GM12878 (cell line): ENCODE data around the gene ALG11. TPM values are rescaled to one million over a fixed set of nuclear protein-coding genes. Genes with fewer than 3 reads are reported as not detected.

Experiments
- ATAC-seq: fragments of 200-7000 bp; cut with Tn5 transposase; 3 replicates; pipeline ENCODE4 v1.9.1; 2020; ENCODE audit warnings: mild to moderate bottlenecking, moderate library complexity
- BruUV-seq: library from RNA; stranded (reverse); fragments of 400-500 nt; replicated peaks from 2 replicates; lab custom pipeline; 2021; lab: Mats Ljungman, UMichigan
- CTCF ChIA-PET: fragments of 300-600 bp; sonication (Branson Sonifier 250); formaldehyde crosslinking; extraction: SDS; loops from one replicate; lab custom pipeline; 2021; ENCODE audit warnings: inconsistent platforms; lab: Yijun Ruan, JAX
- POLR2A ChIA-PET: fragments of 350-600 bp; formaldehyde crosslinking; extraction: SDS; loops from one replicate; lab custom pipeline; 2021; ENCODE audit warnings: inconsistent platforms; lab: Charles Lee
- RAD21 ChIA-PET: fragments of 300-600 bp; sonication (Branson Sonifier 250); formaldehyde crosslinking; loops from one replicate; lab custom pipeline; 2023; ENCODE audit warnings: antibody characterized with exemption; ENCODE audit not compliant: unreplicated experiment; lab: Charles Lee
- SMC1A ChIA-PET: fragments of 300-600 bp; sonication (Branson Sonifier 250); formaldehyde crosslinking; loops from one replicate; lab custom pipeline; 2023; ENCODE audit not compliant: unreplicated experiment, uncharacterized antibody; lab: Charles Lee
- DNase-seq: peaks from one replicate; pipeline ENCODE4 v3.0.0-alpha.2; 2011; ENCODE audit warnings: low read depth, low spot score
- FAIRE-seq: peaks from 3 replicates; lab custom pipeline; 2011; peaks lifted over from hg19 to GRCh38; lab: Jason Lieb, UNC
- H2AFZ ChIP-seq: 2 replicates; pipeline ENCODE4 v1.6.0; 2011; ENCODE audit warnings: low read depth, low read length, control low read depth; ENCODE audit not compliant: control insufficient read depth
- H3K27ac ChIP-seq: 2 replicates; pipeline ENCODE4 v1.5.1; 2011; ENCODE audit warnings: control low read depth; ENCODE audit not compliant: control insufficient read depth, insufficient read depth
- H3K27me3 ChIP-seq, 2 experiments: replicated peaks in 1 of 2; 2 replicates each; pipeline versions ENCODE4 v1.6.0 to v1.6.1; 2011; ENCODE audit warnings: low read length in 1 of 2; ENCODE audit not compliant: control insufficient read depth in 2 of 2, insufficient read depth in 2 of 2
- H3K36me3 ChIP-seq, 2 experiments: 2 replicates each; pipeline ENCODE4 v1.5.1; 2011; ENCODE audit warnings: low read length in 1 of 2; ENCODE audit not compliant: control insufficient read depth in 2 of 2, insufficient read depth in 2 of 2
- H3K4me1 ChIP-seq: 2 replicates; pipeline ENCODE4 v1.6.1; 2011; ENCODE audit warnings: mild to moderate bottlenecking, low read length, moderate library complexity, mixed read lengths; ENCODE audit not compliant: control insufficient read depth, insufficient read depth
- H3K4me2 ChIP-seq: 2 replicates; pipeline ENCODE4 v1.6.0; 2011; ENCODE audit warnings: control low read depth; ENCODE audit not compliant: control insufficient read depth, insufficient read depth
- H3K4me3 ChIP-seq: fragments of 200-600 bp; sonication (generic); 2 replicates; pipeline ENCODE4 v1.5.1; 2016
- H3K79me2 ChIP-seq: 2 replicates; pipeline ENCODE4 v1.6.0; 2011; ENCODE audit warnings: low read length; ENCODE audit not compliant: control insufficient read depth, insufficient read depth
- H3K9ac ChIP-seq: 2 replicates; pipeline ENCODE4 v1.8.0; 2011; ENCODE audit warnings: low read length, control low read depth, mixed read lengths; ENCODE audit not compliant: control insufficient read depth, insufficient read depth
- H3K9me3 ChIP-seq: replicated peaks from 3 replicates; pipeline ENCODE4 v1.5.1; 2011; ENCODE audit warnings: mild to moderate bottlenecking, low read length; ENCODE audit not compliant: control insufficient read depth, insufficient read depth
- H4K20me1 ChIP-seq: 2 replicates; pipeline ENCODE4 v1.6.0; 2011; ENCODE audit not compliant: control insufficient read depth, insufficient read depth
- FOS ChIP-seq: IDR thresholded peaks from 3 replicates; pipeline ENCODE4 v1.6.1; 2011; ENCODE audit warnings: borderline replicate concordance; ENCODE audit not compliant: insufficient read length; ENCODE audit errors: extremely low read depth
- GABPA ChIP-seq: IDR thresholded peaks from 2 replicates; pipeline ENCODE4 v1.6.1; 2014; ENCODE audit warnings: antibody characterized with exemption, low read depth, mild to moderate bottlenecking, inconsistent platforms
- GATAD2B ChIP-seq: fragments of 450-650 bp; conservative IDR thresholded peaks from 2 replicates; pipeline ENCODE4 v1.6.1; 2017; ENCODE audit warnings: low read depth, mild to moderate bottlenecking, moderate library complexity
- KLF5 ChIP-seq: fragments of 450-650 bp; IDR thresholded peaks from 2 replicates; pipeline ENCODE4 v1.6.1; 2014; ENCODE audit warnings: mild to moderate bottlenecking; ENCODE audit not compliant: partially characterized antibody
- MTA2 ChIP-seq: fragments of 450-650 bp; IDR thresholded peaks from 2 replicates; pipeline ENCODE4 v1.6.1; 2016; ENCODE audit warnings: low read depth, mild to moderate bottlenecking, moderate library complexity
- MYB ChIP-seq: fragments of 150-350 bp; IDR thresholded peaks from 2 replicates; pipeline ENCODE4 v1.6.1; 2014; ENCODE audit warnings: mild to moderate bottlenecking, low read depth, low read length, borderline replicate concordance
- RUNX3 ChIP-seq: IDR thresholded peaks from 2 replicates; pipeline ENCODE4 v1.6.1; 2012; ENCODE audit warnings: low read length, inconsistent platforms
- SMAD1 ChIP-seq: fragments of 450-650 bp; IDR thresholded peaks from 2 replicates; pipeline ENCODE4 v1.6.1; 2018; ENCODE audit warnings: mild to moderate bottlenecking, low read depth; ENCODE audit not compliant: partially characterized antibody
- WGBS: methylation state at CpG from one replicate; pipeline ENCODE4 v1.1.6; 2016; ENCODE audit warnings: low lambda C conversion rate; ENCODE audit not compliant: insufficient replicate concordance, insufficient coverage; ENCODE audit errors: missing lambda C conversion rate; 5-methylcytosine and 5-hydroxymethylcytosine counted together
- in situ Hi-C: fragments of 300-500 bp; cut with MboI; formaldehyde crosslinking; loops from 9 replicates; pipeline ENCODE4 v1.14.3; 2018; ENCODE audit warnings: mixed read lengths
- intact Hi-C: fragments of 100-400 bp; cut with micrococcal nuclease; formaldehyde crosslinking; loops from one replicate; pipeline ENCODE4 v1.14.2; 2022; ENCODE audit not compliant: unreplicated experiment
- polyA plus RNA-seq, 11 experiments: library from polyadenylated mRNA; depleted of rRNA in 4 of 11; unstranded in 6 of 11; stranded (reverse) in 5 of 11; fragments of >200 nt; fragmentation: Nextera tagmentation in 4 of 11; fragmentation: Illumina TruSeq in 1 of 11; extraction: Ambion mirVana in 4 of 11; extraction: Trizol in 1 of 11; gene quantifications; 1 replicate in 1 of 11; 2 replicates in 10 of 11; pipeline versions ENCODE4 v1.2.1 to v1.2.3, GENCODE V29; 2011 to 2016; ENCODE audit warnings: inconsistent platforms in 2 of 11, missing spikeins in 2 of 11, low read depth in 1 of 11
- total RNA-seq, 4 experiments: library from RNA; depleted of rRNA in 3 of 4; stranded (reverse); fragments of >200 nt in 3 of 4; fragmentation: Illumina TruSeq in 1 of 4; extraction: Trizol in 1 of 4; gene quantifications; 2 replicates each; pipeline versions ENCODE4 v1.2.1 to v1.2.3, GENCODE V29; 2013 to 2021
- TF ChIP-seq, protein P1 (sequence below): IDR thresholded peaks from 2 replicates; pipeline ENCODE4 v1.6.1; 2012; ENCODE audit warnings: low read depth, low read length, improper control_type of control experiment
- TF ChIP-seq, protein P2 (sequence below), 3 experiments: IDR thresholded peaks in 2 of 3; conservative IDR thresholded peaks in 1 of 3; 2 replicates each; pipeline ENCODE4 v1.5.1; 2011; ENCODE audit warnings: low read depth in 3 of 3, low read length in 3 of 3, mild to moderate bottlenecking in 3 of 3, control low read depth in 2 of 3, moderate library complexity in 2 of 3, inconsistent platforms in 1 of 3, mixed read lengths in 1 of 3; ENCODE audit not compliant: control insufficient read depth in 2 of 3, insufficient read depth in 1 of 3; ENCODE audit errors: extremely low read depth in 1 of 3
- TF ChIP-seq, protein P3 (sequence below): IDR thresholded peaks from 2 replicates; pipeline ENCODE4 v1.6.1; 2012; ENCODE audit warnings: low read length, inconsistent platforms
- TF ChIP-seq, protein P4 (sequence below): IDR thresholded peaks from 2 replicates; pipeline ENCODE4 v1.6.1; 2011; ENCODE audit warnings: borderline replicate concordance, low read depth, mild to moderate bottlenecking, moderate library complexity, low read length; ENCODE audit not compliant: insufficient read depth, poor library complexity, severe bottlenecking

The ALG11 gene
- total and polyA plus RNA-seq, 10 of the 15 experiments (the other 5 are each of a cell fraction or from before 2014, with no cell fraction given): 8.4 to 27.7 (median 15.6) TPM

DNA sequence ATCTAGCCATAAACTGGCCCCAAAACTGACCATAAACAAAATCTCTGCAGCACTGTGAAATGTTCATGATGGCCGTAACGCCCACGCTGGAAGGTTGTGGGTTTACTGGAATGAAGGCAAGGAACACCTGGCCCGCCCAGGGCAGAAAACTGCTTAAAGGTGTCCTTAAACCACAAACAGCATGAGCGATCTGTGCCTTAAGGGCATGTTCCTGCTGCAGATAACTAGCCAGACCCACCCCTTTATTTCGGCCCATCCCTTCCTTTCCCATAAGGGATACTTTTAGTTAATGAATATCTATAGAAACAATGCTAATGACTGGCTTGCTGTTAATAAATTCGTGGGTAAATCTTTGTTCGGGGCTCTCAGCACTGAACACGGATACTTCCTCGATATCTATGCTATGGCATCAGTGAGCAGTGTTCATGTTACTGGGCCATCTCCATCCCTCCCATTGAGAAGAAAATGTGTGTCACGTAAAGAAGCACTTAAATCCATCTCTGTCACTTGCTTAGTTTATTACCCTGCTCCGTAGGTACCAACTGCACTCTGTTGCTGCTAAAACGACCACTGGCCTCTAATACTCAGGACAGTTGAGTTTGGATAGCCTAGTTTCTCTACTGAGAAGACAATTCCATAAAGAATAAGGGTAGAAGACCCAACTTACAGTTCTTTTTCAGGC, 6.2 kb upstream of the ALG11 start:
- no peaks in the 10 kb centered on the region for H4K20me1 ChIP-seq
- no peaks in the 10 kb centered on the region; the same call in 1 of the 2 replicates for H3K4me1 ChIP-seq
- ChIA-PET POLR2A (no interaction called here), CTCF (no interaction called here)
- H3K9me3 ChIP-seq: no peaks in the 10 kb centered on the region
- DNase-seq (no peak), FAIRE-seq (no peak)
- H3K27ac ChIP-seq: no peak overlapping the region
- in situ Hi-C loops: no loop called here
- H3K79me2 ChIP-seq: no peaks in the 10 kb centered on the region
- no peak overlapping the region for H3K4me3 ChIP-seq
- TF ChIP-seq MYB (no peak), SMAD1 (no peak), MTA2 (no peak), GATAD2B (no peak), RUNX3 (no peak), FOS (no peak), KLF5 (no peak), GABPA (no peak)
- TF ChIP-seq, protein P1, sequence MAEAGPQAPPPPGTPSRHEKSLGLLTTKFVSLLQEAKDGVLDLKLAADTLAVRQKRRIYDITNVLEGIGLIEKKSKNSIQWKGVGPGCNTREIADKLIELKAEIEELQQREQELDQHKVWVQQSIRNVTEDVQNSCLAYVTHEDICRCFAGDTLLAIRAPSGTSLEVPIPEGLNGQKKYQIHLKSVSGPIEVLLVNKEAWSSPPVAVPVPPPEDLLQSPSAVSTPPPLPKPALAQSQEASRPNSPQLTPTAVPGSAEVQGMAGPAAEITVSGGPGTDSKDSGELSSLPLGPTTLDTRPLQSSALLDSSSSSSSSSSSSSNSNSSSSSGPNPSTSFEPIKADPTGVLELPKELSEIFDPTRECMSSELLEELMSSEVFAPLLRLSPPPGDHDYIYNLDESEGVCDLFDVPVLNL: no peak
- TF ChIP-seq, protein P2, sequence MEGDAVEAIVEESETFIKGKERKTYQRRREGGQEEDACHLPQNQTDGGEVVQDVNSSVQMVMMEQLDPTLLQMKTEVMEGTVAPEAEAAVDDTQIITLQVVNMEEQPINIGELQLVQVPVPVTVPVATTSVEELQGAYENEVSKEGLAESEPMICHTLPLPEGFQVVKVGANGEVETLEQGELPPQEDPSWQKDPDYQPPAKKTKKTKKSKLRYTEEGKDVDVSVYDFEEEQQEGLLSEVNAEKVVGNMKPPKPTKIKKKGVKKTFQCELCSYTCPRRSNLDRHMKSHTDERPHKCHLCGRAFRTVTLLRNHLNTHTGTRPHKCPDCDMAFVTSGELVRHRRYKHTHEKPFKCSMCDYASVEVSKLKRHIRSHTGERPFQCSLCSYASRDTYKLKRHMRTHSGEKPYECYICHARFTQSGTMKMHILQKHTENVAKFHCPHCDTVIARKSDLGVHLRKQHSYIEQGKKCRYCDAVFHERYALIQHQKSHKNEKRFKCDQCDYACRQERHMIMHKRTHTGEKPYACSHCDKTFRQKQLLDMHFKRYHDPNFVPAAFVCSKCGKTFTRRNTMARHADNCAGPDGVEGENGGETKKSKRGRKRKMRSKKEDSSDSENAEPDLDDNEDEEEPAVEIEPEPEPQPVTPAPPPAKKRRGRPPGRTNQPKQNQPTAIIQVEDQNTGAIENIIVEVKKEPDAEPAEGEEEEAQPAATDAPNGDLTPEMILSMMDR (IDR thresholded peaks at IDR 0.05 in 2 of 3, conservative IDR thresholded peaks at IDR 0.05 in 1 of 3; ENCODE audit: control insufficient read depth in 2 of 3, extremely low read depth in 1 of 3, insufficient read depth in 1 of 3, low read depth in 3 of 3, low read length in 3 of 3): no peak
- TF ChIP-seq, protein P3, sequence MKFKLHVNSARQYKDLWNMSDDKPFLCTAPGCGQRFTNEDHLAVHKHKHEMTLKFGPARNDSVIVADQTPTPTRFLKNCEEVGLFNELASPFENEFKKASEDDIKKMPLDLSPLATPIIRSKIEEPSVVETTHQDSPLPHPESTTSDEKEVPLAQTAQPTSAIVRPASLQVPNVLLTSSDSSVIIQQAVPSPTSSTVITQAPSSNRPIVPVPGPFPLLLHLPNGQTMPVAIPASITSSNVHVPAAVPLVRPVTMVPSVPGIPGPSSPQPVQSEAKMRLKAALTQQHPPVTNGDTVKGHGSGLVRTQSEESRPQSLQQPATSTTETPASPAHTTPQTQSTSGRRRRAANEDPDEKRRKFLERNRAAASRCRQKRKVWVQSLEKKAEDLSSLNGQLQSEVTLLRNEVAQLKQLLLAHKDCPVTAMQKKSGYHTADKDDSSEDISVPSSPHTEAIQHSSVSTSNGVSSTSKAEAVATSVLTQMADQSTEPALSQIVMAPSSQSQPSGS: no peak
- TF ChIP-seq, protein P4, sequence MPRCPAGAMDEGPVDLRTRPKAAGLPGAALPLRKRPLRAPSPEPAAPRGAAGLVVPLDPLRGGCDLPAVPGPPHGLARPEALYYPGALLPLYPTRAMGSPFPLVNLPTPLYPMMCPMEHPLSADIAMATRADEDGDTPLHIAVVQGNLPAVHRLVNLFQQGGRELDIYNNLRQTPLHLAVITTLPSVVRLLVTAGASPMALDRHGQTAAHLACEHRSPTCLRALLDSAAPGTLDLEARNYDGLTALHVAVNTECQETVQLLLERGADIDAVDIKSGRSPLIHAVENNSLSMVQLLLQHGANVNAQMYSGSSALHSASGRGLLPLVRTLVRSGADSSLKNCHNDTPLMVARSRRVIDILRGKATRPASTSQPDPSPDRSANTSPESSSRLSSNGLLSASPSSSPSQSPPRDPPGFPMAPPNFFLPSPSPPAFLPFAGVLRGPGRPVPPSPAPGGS: no peak
- TF ChIP-seq, all 136 proteins: peak for 0
- intact Hi-C loops: no loop called here
- BruUV-seq: no TSS peak
- no peak overlapping the region for H3K4me2 ChIP-seq
- H3K9ac ChIP-seq: no peak overlapping the region
- WGBS: 55% methylated on average over 13 of the region's 13 CpGs
- RAD21 ChIA-PET: no interaction called here
- H3K27me3 ChIP-seq: peaks cover under 1 to 11% of the 10 kb centered on the region in 2 experiments; a peak in 3 of 4 replicates
- no peak overlapping the region for H2AFZ ChIP-seq
- SMC1A ChIA-PET: no interaction called here
- H3K36me3 ChIP-seq: no peaks in the 10 kb centered on the region
- ATAC-seq: no peak
